ENCODE data around the gene FGB.

The FGB gene

GRCh38 chr4:154597798-154598774 lies 35.3 kb downstream of the FGB start:
- DNase-seq, result no peak

GRCh38 chr4:154602404-154603020 lies 39.7 kb downstream of the FGB start:
- no peak for DNase-seq

GRCh38 chr4:154603033-154603943 lies 40.5 kb downstream of the FGB start:
- DNase-seq, result no peak

GRCh38 chr4:154604696-154605200 lies 41.9 kb downstream of the FGB start:
- DNase-seq, result no peak

GRCh38 chr4:154606728-154607723 lies 44.2 kb downstream of the FGB start:
- no peak for DNase-seq

GRCh38 chr4:154608361-154609252 lies 45.8 kb downstream of the FGB start:
- DNase-seq, result no peak

GRCh38 chr4:154609532-154609931 lies 46.7 kb downstream of the FGB start:
- DNase-seq, result no peak

- DNase-seq, result no peak
Observed at GRCh38 chr4:154610582-154610981, 47.8 kb downstream of the FGB start.

GRCh38 chr4:154611833-154612232 lies 49.0 kb downstream of the FGB start:
- DNase-seq, result no peak

GRCh38 chr4:154612472-154613414 lies 49.9 kb downstream of the FGB start, which contains the start of gene FGG:
Gene FGG, minus strand, starts transcription at chr4:154612656. Its CDS starts 47 bp downstream, at chr4:154612609.
- no peak for DNase-seq

- no peak for DNase-seq
Observed at GRCh38 chr4:154614306-154614705, 51.5 kb downstream of the FGB start.

- no peak for DNase-seq
Observed at GRCh38 chr4:154615211-154615610, 52.4 kb downstream of the FGB start.

GRCh38 chr4:154616287-154616686 lies 53.5 kb downstream of the FGB start:
- DNase-seq, result no peak

- no peak for DNase-seq
Observed at GRCh38 chr4:154616731-154617130, 53.9 kb downstream of the FGB start.

GRCh38 chr4:154617820-154618317 lies 55.1 kb downstream of the FGB start:
- no peak for DNase-seq

- DNase-seq, result no peak
Observed at GRCh38 chr4:154618708-154619315, 56.0 kb downstream of the FGB start.

- no peak for DNase-seq
Observed at GRCh38 chr4:154620111-154620510, 57.3 kb downstream of the FGB start.
